Neuron (in vitro differentiated cells): Measurements from ENCODE around the gene KIF19.
"Not testable (repeated sequence)": the region's sequence is repeated elsewhere in the genome, so short reads cannot be mapped to it uniquely, and the experiment has no call there.

Source experiments
- H2AFZ ChIP-seq: one replicate; pipeline ENCODE4 v1.6.1; 2013; ENCODE audit warnings: low read depth, mild to moderate bottlenecking, inconsistent platforms, low read length, moderate library complexity
- H3K27me3 ChIP-seq: one replicate; pipeline ENCODE4 v1.6.1; 2013; ENCODE audit warnings: low read length; ENCODE audit not compliant: insufficient read depth
- H3K36me3 ChIP-seq: one replicate; pipeline ENCODE4 v1.6.1; 2013; ENCODE audit warnings: low read length; ENCODE audit not compliant: insufficient read depth
- H3K4me1 ChIP-seq: one replicate; pipeline ENCODE4 v1.6.1; 2013; ENCODE audit warnings: low read length; ENCODE audit not compliant: insufficient read depth
- H3K4me3 ChIP-seq: 2 replicates; pipeline ENCODE4 v1.5.1; 2013; ENCODE audit warnings: mild to moderate bottlenecking, low read length, moderate library complexity
- H3K9me3 ChIP-seq: one replicate; pipeline ENCODE4 v1.6.1; 2013; ENCODE audit warnings: low read length

Gene KIF19

GRCh38 chr17:74394275-74394950 is 68.4 kb downstream of the KIF19 start:
- no peaks in the 10 kb centered on the region for H3K4me1 ChIP-seq
- no peak overlapping the region for H3K4me3 ChIP-seq
- H3K27me3 ChIP-seq, result no peaks in the 10 kb centered on the region
- H3K9me3 ChIP-seq, result no peaks in the 10 kb centered on the region
- H2AFZ ChIP-seq, result no peak overlapping the region
- no peaks in the 10 kb centered on the region for H3K36me3 ChIP-seq

- Histone ChIP-seq H3K27me3 (no peaks in the 10 kb centered on the region), H3K36me3 (no peaks in the 10 kb centered on the region), H3K4me1 (no peaks in the 10 kb centered on the region), H3K4me3 (no peak overlapping the region), H2AFZ (no peak overlapping the region), H3K9me3 (no peaks in the 10 kb centered on the region)
Measured at GRCh38 chr17:74394977-74395376, 69.0 kb downstream of the KIF19 start.

- Histone ChIP-seq H3K36me3 (no peaks in the 10 kb centered on the region), H3K9me3 (no peaks in the 10 kb centered on the region), H3K27me3 (no peaks in the 10 kb centered on the region), H3K4me1 (no peaks in the 10 kb centered on the region), H2AFZ (no peak overlapping the region), H3K4me3 (no peak overlapping the region)
Measured at GRCh38 chr17:74396567-74396966, 70.5 kb downstream of the KIF19 start.

GRCh38 chr17:74402048-74402447 is 76.0 kb downstream of the KIF19 start:
- Histone ChIP-seq H3K36me3 (no peaks in the 10 kb centered on the region), H3K4me3 (no peak overlapping the region), H3K27me3 (no peaks in the 10 kb centered on the region), H3K9me3 (no peaks in the 10 kb centered on the region), H2AFZ (no peak overlapping the region), H3K4me1 (no peaks in the 10 kb centered on the region)

GRCh38 chr17:74403512-74404137 is 77.6 kb downstream of the KIF19 start:
- Histone ChIP-seq H2AFZ (no peak overlapping the region), H3K9me3 (no peaks in the 10 kb centered on the region), H3K4me3 (no peak overlapping the region), H3K27me3 (no peaks in the 10 kb centered on the region), H3K4me1 (no peaks in the 10 kb centered on the region), H3K36me3 (no peaks in the 10 kb centered on the region)

- H3K9me3 ChIP-seq, result no peaks in the 10 kb centered on the region
Measured at GRCh38 chr17:74404218-74404617, 78.2 kb downstream of the KIF19 start.

GRCh38 chr17:74404789-74405188 is 78.8 kb downstream of the KIF19 start:
- no peaks in the 10 kb centered on the region for H3K36me3 ChIP-seq
- H2AFZ ChIP-seq, result no peak overlapping the region
- H3K9me3 ChIP-seq, result no peaks in the 10 kb centered on the region
- no peak overlapping the region for H3K4me3 ChIP-seq
- no peaks in the 10 kb centered on the region for H3K27me3 ChIP-seq
- no peaks in the 10 kb centered on the region for H3K4me1 ChIP-seq

More at GRCh38 chr17:74404218-74404617, 78.2 kb downstream of the KIF19 start:
- Histone ChIP-seq H3K36me3 (no peaks in the 10 kb centered on the region), H3K27me3 (no peaks in the 10 kb centered on the region), H3K4me1 (no peaks in the 10 kb centered on the region), H2AFZ (no peak overlapping the region), H3K4me3 (no peak overlapping the region)

- not testable (repeated sequence) for H3K4me3 ChIP-seq, H3K4me1 ChIP-seq, H3K36me3 ChIP-seq, H3K27me3 ChIP-seq, H3K9me3 ChIP-seq, H2AFZ ChIP-seq
Measured at GRCh38 chr17:74405311-74405710, 79.3 kb downstream of the KIF19 start.
